CD14-positive monocyte (primary cell): ENCODE data around the gene LAMP5. TPM values are rescaled to one million over a fixed set of nuclear protein-coding genes. Genes with fewer than 3 reads are reported as not detected.

ENCODE experiments used
- DNase-seq, 3 donors: peaks; one replicate each; pipeline ENCODE4 v3.0.0-alpha.2; 2011 to 2022
- H2AFZ ChIP-seq: 2 replicates; pipeline ENCODE4 v1.6.0; 2012; ENCODE audit warnings: mild to moderate bottlenecking, low read depth, low read length, inconsistent platforms; ENCODE audit not compliant: insufficient read depth, poor library complexity, severe bottlenecking
- H3K27ac ChIP-seq, 2 donors: 1 replicate in 1 of 2; 2 replicates in 1 of 2; pipeline ENCODE4 v1.5.1; 2012 to 2013; ENCODE audit warnings: low read length in 2 of 2, control low read depth in 1 of 2, inconsistent platforms in 1 of 2, low read depth in 1 of 2, mild to moderate bottlenecking in 1 of 2
- H3K27me3 ChIP-seq, 2 donors: one replicate each; pipeline versions ENCODE4 v1.6.0 to v1.6.1; 2011 to 2013; ENCODE audit warnings: low read length in 2 of 2; ENCODE audit not compliant: control insufficient read depth in 2 of 2, insufficient read depth in 2 of 2
- H3K36me3 ChIP-seq, 2 donors: replicated peaks in 1 of 2; 1 replicate in 1 of 2; 2 replicates in 1 of 2; pipeline versions ENCODE4 v1.5.1 to v1.6.1; 2012 to 2013; ENCODE audit warnings: low read length in 2 of 2, control low read depth in 1 of 2, inconsistent platforms in 1 of 2, mild to moderate bottlenecking in 1 of 2; ENCODE audit not compliant: insufficient read depth in 2 of 2, control insufficient read depth in 1 of 2
- H3K4me1 ChIP-seq, 2 donors: 1 replicate in 1 of 2; 2 replicates in 1 of 2; pipeline versions ENCODE4 v1.5.1 to v1.6.1; 2012 to 2013; ENCODE audit warnings: low read length in 2 of 2, control low read depth in 1 of 2, inconsistent platforms in 1 of 2, mild to moderate bottlenecking in 1 of 2, moderate library complexity in 1 of 2; ENCODE audit not compliant: insufficient read depth in 2 of 2, control insufficient read depth in 1 of 2
- H3K4me2 ChIP-seq: replicated peaks from 2 replicates; pipeline ENCODE3; 2012; ENCODE audit warnings: low read length, moderate library complexity, mild to moderate bottlenecking; ENCODE audit not compliant: poor library complexity, severe bottlenecking; ENCODE audit errors: extremely low read depth
- H3K4me3 ChIP-seq, 3 experiments: fragments of 200-600 bp in 1 of 3; sonication (generic) in 1 of 3; replicated peaks in 1 of 3; 1 replicate in 2 of 3; 2 replicates in 1 of 3; pipeline ENCODE4 v1.5.1; 2011 to 2013; ENCODE audit warnings: low read length in 3 of 3, mild to moderate bottlenecking in 3 of 3, control low read depth in 2 of 3, low read depth in 2 of 3, inconsistent platforms in 1 of 3, moderate library complexity in 1 of 3
- H3K79me2 ChIP-seq: 2 replicates; pipeline ENCODE4 v1.6.0; 2012; ENCODE audit warnings: mild to moderate bottlenecking, control low read depth, inconsistent platforms, low read length, moderate library complexity; ENCODE audit not compliant: insufficient read depth
- H3K9ac ChIP-seq: 2 replicates; pipeline ENCODE4 v1.6.0; 2017; ENCODE audit warnings: low read length, mild to moderate bottlenecking; ENCODE audit not compliant: insufficient read depth, poor library complexity, severe bottlenecking
- H3K9me3 ChIP-seq, 2 donors: replicated peaks in 1 of 2; 1 replicate in 1 of 2; 2 replicates in 1 of 2; pipeline versions ENCODE4 v1.5.1 to v1.6.1; 2012 to 2013; ENCODE audit warnings: low read length in 2 of 2, control low read depth in 1 of 2; ENCODE audit not compliant: control insufficient read depth in 1 of 2, insufficient read depth in 1 of 2
- H4K20me1 ChIP-seq: 2 replicates; pipeline ENCODE4 v1.6.0; 2012; ENCODE audit warnings: mild to moderate bottlenecking, low read length, control low read depth, moderate library complexity; ENCODE audit not compliant: insufficient read depth
- H3K27ac Mint-ChIP-seq, 7 donors: one replicate each; pipeline ENCODE4 v1.8.0; 2020; ENCODE audit warnings: mild to moderate bottlenecking in 7 of 7, mixed read lengths in 7 of 7, moderate library complexity in 6 of 7, inconsistent platforms in 2 of 7
- H3K27me3 Mint-ChIP-seq, 3 donors: one replicate each; pipeline ENCODE4 v1.8.0; 2021 to 2022; ENCODE audit warnings: low read depth in 3 of 3, mild to moderate bottlenecking in 3 of 3, mixed read lengths in 3 of 3, moderate library complexity in 3 of 3, inconsistent platforms in 1 of 3
- H3K36me3 Mint-ChIP-seq, 2 donors: one replicate each; pipeline ENCODE4 v1.8.0; 2020; ENCODE audit warnings: mixed read lengths in 2 of 2, inconsistent platforms in 1 of 2, mild to moderate bottlenecking in 1 of 2
- H3K4me1 Mint-ChIP-seq: one replicate; pipeline ENCODE4 v1.8.0; 2020; ENCODE audit warnings: mild to moderate bottlenecking, mixed read lengths
- H3K4me3 Mint-ChIP-seq, 2 donors: one replicate each; pipeline ENCODE4 v1.8.0; 2020; ENCODE audit warnings: mild to moderate bottlenecking in 2 of 2, mixed read lengths in 2 of 2, moderate library complexity in 1 of 2
- H3K9me3 Mint-ChIP-seq, 7 donors: one replicate each; pipeline ENCODE4 v1.8.0; 2020 to 2022; ENCODE audit warnings: mixed read lengths in 7 of 7, mild to moderate bottlenecking in 6 of 7, moderate library complexity in 6 of 7, inconsistent platforms in 2 of 7
- WGBS: methylation state at CpG from one replicate; pipeline ENCODE4 v1.1.5; 2013; ENCODE audit warnings: missing lambda C conversion rate; ENCODE audit not compliant: insufficient coverage; 5-methylcytosine and 5-hydroxymethylcytosine counted together
- intact Hi-C, 2 donors: fragments of 100-400 bp; cut with micrococcal nuclease; formaldehyde crosslinking; loops; one replicate each; pipeline versions ENCODE4 v1.15.0 to v1.15.1; 2023
- polyA plus RNA-seq, 3 donors: library from polyadenylated mRNA; depleted of rRNA in 1 of 3; unstranded in 2 of 3; stranded (reverse) in 1 of 3; fragments of 300-500 nt in 2 of 3; fragments of >200 nt in 1 of 3; fragmentation: Illumina TruSeq in 2 of 3; gene quantifications; 1 replicate in 2 of 3; 2 replicates in 1 of 3; pipeline ENCODE4 v1.2.3, GENCODE V29; 2012 to 2021
- TF ChIP-seq, protein P1 (sequence below): fragments of 200-600 bp; IDR thresholded peaks from one replicate; pipeline ENCODE4 v1.8.0; 2022; ENCODE audit warnings: antibody characterized with exemption, mild to moderate bottlenecking

LAMP5 gene
- polyA plus RNA-seq, 3 donors: 0.92 to 2.6 (median 1.5) TPM

GRCh38 chr20:9543214-9543613 is 28.8 kb downstream of the LAMP5 start:
- Mint-ChIP-seq H3K36me3 (no peaks in the 10 kb centered on the region), H3K4me3 (no peak overlapping the region), H3K27ac (no peak overlapping the region), H3K9me3 (peaks cover 0 to 15% (median 2%) of the 10 kb centered on the region in 7 donors), H3K4me1 (no peaks in the 10 kb centered on the region), H3K27me3 (peaks cover 19 to 39% (median 20%) of the 10 kb centered on the region in 3 donors)
- Histone ChIP-seq H3K27me3 (peaks cover 13 to 15% of the 10 kb centered on the region in 2 donors), H3K79me2 (no peaks in the 10 kb centered on the region), H3K9me3 (no peaks in the 10 kb centered on the region), H3K4me2 (no peak overlapping the region), H3K36me3 (no peaks in the 10 kb centered on the region), H3K9ac (no peak overlapping the region), H2AFZ (no peak overlapping the region), H3K4me1 (no peaks in the 10 kb centered on the region), H3K4me3 (no peak overlapping the region), H3K27ac (no peak overlapping the region), H4K20me1 (no peaks in the 10 kb centered on the region)
- TF ChIP-seq, protein P1, sequence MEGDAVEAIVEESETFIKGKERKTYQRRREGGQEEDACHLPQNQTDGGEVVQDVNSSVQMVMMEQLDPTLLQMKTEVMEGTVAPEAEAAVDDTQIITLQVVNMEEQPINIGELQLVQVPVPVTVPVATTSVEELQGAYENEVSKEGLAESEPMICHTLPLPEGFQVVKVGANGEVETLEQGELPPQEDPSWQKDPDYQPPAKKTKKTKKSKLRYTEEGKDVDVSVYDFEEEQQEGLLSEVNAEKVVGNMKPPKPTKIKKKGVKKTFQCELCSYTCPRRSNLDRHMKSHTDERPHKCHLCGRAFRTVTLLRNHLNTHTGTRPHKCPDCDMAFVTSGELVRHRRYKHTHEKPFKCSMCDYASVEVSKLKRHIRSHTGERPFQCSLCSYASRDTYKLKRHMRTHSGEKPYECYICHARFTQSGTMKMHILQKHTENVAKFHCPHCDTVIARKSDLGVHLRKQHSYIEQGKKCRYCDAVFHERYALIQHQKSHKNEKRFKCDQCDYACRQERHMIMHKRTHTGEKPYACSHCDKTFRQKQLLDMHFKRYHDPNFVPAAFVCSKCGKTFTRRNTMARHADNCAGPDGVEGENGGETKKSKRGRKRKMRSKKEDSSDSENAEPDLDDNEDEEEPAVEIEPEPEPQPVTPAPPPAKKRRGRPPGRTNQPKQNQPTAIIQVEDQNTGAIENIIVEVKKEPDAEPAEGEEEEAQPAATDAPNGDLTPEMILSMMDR: no peak
- WGBS: 46% methylated on average over 2 of the region's 4 CpGs
- intact Hi-C loops: no loop called here
- no peak for DNase-seq

DNA sequence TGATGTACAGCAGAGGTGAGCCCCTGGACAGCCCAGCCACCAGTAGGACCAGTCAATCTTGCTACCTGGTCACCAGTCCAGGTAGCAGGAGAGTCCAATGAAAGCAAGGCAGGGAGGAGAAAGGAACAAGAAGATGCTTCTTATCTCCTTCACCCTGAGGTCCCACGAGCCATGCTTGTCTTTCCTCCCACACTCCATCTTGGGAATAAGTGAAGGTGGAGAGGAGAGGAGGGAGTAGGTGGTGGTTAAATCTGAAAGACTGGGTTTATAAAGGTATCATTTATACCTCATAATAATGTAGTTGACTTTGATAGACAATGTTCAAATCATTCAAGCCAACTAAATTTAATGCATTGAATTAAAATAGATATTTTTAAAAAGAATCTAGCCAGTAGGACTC is 35.9 kb downstream of the LAMP5 start:
- H3K4me1 Mint-ChIP-seq: peaks cover 16% of the 10 kb centered on the region
- Histone ChIP-seq H3K9ac (no peak overlapping the region), H3K4me3 (no peak overlapping the region), H3K9me3 (peaks cover 0 to 4% of the 10 kb centered on the region in 2 donors), H3K36me3 (no peaks in the 10 kb centered on the region), H2AFZ (no peak overlapping the region), H4K20me1 (no peaks in the 10 kb centered on the region), H3K4me2 (no peak overlapping the region), H3K79me2 (no peaks in the 10 kb centered on the region), H3K27me3 (peaks cover 0 to 9% of the 10 kb centered on the region in 2 donors), H3K27ac (no peak overlapping the region), H3K4me1 (peaks cover 15 to 17% of the 10 kb centered on the region in 2 donors)
- H3K27me3 Mint-ChIP-seq: peaks cover 8 to 15% (median 15%) of the 10 kb centered on the region in 3 donors
- H3K9me3 Mint-ChIP-seq: peaks cover 6 to 16% (median 9%) of the 10 kb centered on the region in 7 donors
- H3K27ac Mint-ChIP-seq: no peak overlapping the region
- H3K4me3 Mint-ChIP-seq: no peak overlapping the region
- no CpG with 5 or more reads among the region's 1 CpG for WGBS
- no peak for DNase-seq
- H3K36me3 Mint-ChIP-seq: no peaks in the 10 kb centered on the region
- TF ChIP-seq, protein P1: no peak
- intact Hi-C loops: no loop called here
